ENCODE data around the gene UQCC5. TPM values are rescaled to one million over a fixed set of nuclear protein-coding genes. Genes with fewer than 3 reads are reported as not detected.
A peak's percentile ranks its signal among the peaks of the same experiment; 100 is the strongest.

The UQCC5 gene, protein sequence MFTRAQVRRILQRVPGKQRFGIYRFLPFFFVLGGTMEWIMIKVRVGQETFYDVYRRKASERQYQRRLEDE
- polyA plus RNA-seq (ENCODE audit: insufficient read length in 3 of 3) = 10 to 100 TPM; 15.2 to 17.2 (median 15.2) TPM

DNA sequence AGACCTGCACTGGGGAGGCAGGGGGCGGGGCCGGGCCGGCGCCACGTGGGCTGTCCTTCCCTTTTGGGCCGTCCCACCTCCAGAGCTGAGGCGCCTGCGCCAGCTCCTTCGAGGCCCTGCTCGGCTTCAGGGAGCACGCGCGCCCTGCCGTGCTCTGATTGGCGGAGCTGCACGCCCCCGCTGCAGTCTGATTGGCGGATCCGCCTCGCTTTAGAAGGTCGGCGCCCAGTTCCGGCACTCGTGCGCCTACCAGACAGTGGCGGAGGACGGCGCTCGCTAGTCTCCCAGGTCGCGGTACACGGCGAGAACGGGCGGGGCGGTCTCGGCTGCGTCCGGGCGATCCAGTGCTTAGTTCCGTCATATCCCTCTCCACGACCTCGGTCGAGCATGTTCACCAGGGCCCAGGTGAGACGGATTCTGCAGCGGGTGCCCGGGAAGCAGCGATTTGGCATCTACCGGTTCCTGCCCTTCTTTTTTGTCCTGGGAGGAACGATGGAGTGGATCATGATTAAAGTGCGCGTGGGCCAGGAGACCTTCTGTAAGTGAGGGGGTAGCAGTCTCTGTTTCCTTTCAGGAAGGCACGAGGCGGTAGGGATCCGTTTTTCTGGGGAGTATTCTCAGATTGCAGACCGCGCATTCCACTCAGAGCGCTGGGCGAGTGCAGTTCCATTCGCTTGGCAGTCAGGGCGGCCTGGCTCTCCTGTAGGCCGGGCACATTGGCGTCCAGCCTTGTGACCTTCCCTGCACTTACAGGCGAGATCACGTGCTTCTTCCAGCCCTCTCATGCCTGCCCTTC lies at the start of gene UQCC5:
Gene UQCC5 (plus strand): TSS at position 237 of the 796 bp plus-strand sequence. CDS start 151 bp downstream, at position 388.
- peak; percentile 83 to 95 (median 89) for DNase-seq (ENCODE audit: low read depth in 3 of 3, low spot score in 2 of 3)

DNA sequence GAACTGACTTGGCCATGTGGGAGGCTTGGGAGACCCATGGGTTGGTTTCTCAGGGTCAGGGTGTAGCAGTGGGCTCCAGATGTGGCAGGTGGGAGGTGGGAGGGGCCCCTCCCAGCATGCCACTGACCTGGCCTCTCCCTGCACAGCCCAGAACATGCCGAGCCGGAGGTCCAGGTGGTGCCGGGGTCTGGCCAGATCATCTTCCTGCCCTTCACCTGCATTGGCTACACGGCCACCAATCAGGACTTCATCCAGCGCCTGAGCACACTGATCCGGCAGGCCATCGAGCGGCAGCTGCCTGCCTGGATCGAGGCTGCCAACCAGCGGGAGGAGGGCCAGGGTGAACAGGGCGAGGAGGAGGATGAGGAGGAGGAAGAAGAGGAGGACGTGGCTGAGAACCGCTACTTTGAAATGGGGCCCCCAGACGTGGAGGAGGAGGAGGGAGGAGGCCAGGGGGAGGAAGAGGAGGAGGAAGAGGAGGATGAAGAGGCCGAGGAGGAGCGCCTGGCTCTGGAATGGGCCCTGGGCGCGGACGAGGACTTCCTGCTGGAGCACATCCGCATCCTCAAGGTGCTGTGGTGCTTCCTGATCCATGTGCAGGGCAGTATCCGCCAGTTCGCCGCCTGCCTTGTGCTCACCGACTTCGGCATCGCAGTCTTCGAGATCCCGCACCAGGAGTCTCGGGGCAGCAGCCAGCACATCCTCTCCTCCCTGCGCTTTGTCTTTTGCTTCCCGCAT lies 49.2 kb upstream of the UQCC5 start:
- no peak for DNase-seq (ENCODE audit: low read depth in 3 of 3, low spot score in 2 of 3)

DNA sequence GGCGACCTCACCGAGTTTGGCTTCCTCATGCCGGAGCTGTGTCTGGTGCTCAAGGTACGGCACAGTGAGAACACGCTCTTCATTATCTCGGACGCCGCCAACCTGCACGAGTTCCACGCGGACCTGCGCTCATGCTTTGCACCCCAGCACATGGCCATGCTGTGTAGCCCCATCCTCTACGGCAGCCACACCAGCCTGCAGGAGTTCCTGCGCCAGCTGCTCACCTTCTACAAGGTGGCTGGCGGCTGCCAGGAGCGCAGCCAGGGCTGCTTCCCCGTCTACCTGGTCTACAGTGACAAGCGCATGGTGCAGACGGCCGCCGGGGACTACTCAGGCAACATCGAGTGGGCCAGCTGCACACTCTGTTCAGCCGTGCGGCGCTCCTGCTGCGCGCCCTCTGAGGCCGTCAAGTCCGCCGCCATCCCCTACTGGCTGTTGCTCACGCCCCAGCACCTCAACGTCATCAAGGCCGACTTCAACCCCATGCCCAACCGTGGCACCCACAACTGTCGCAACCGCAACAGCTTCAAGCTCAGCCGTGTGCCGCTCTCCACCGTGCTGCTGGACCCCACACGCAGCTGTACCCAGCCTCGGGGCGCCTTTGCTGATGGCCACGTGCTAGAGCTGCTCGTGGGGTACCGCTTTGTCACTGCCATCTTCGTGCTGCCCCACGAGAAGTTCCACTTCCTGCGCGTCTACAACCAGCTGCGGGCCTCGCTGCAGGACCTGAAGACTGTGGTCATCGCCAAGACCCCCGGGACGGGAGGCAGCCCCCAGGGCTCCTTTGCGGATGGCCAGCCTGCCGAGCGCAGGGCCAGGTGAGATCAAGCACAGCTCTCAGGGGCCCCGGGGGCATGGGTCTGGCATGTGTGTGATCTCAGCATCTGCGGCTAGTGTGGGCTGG lies 48.4 kb upstream of the UQCC5 start:
- no peak for DNase-seq (ENCODE audit: low read depth in 3 of 3, low spot score in 2 of 3)

DNA sequence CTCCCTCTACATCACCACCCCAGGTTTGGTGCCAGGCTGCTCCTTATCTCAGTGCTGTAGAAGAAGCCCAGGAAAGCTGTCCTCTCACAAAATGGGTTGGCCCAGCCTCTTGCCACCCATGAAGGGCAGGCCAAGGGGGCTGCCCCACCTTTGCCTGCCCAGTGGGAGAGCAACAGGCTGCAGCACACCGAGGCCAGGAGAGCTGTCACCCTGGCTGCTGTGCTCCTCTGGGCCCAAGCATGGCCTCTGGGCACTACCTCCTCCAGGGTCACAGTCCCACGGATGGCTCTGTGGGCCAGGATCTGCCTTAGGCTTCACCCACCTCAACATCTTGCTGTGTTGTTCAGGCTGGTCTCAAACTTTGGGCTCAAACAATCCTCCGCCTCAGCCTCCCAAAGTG lies 47.7 kb upstream of the UQCC5 start:
- no peak for DNase-seq (ENCODE audit: low read depth in 3 of 3, low spot score in 2 of 3)

DNA sequence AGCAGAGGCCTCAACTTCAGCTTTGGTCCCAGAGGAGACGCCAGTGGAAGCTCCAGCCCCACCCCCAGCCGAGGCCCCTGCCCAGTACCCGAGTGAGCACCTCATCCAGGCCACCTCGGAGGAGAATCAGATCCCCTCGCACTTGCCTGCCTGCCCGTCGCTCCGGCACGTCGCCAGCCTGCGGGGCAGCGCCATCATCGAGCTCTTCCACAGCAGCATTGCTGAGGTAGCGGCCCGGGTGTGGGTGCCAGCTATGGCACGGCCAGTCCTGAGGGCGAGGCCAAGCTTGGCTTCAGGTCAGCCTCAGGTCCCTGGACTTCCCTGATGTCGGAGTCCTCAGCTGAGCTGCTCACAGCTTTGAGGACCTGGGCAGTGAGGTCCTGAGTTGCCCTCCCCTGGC lies 47.0 kb upstream of the UQCC5 start:
- DNase-seq (ENCODE audit: low read depth in 3 of 3, low spot score in 2 of 3) = no peak

DNA sequence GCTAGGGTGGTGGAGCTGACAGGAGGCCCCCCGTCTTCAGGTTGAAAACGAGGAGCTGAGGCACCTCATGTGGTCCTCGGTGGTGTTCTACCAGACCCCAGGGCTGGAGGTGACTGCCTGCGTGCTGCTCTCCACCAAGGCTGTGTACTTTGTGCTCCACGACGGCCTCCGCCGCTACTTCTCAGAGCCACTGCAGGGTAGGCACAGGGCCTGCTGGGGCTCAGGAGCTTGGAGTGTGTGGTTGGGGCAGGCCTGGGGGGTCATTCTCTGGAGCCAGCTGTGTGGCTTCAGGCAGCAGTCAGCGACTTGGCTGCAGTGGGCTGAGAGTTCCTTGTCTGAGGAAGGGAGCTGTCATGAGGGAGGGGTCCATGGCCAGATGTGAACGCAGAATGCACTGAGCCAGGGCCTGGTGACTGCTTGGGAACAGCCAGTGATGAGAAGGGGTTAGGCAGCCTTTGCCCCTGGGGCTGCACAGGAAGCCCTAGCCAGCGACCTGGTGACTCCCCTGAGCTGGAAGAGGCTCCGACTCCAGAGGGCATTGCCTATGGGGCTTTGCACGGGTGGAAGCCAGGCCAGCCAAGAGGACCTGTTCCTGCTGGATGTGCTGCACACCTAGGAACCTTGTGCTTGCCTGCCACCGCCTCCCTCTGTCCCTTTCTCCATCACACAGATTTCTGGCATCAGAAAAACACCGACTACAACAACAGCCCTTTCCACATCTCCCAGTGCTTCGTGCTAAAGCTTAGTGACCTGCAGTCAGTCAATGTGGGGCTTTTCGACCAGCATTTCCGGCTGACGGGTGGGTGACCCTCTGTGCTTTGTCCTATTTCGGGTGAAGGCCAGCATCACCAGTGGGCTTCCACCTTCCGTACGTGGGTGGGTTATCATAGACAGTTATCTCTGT lies 46.1 kb upstream of the UQCC5 start:
- DNase-seq (ENCODE audit: low read depth in 3 of 3, low spot score in 2 of 3) = no peak

DNA sequence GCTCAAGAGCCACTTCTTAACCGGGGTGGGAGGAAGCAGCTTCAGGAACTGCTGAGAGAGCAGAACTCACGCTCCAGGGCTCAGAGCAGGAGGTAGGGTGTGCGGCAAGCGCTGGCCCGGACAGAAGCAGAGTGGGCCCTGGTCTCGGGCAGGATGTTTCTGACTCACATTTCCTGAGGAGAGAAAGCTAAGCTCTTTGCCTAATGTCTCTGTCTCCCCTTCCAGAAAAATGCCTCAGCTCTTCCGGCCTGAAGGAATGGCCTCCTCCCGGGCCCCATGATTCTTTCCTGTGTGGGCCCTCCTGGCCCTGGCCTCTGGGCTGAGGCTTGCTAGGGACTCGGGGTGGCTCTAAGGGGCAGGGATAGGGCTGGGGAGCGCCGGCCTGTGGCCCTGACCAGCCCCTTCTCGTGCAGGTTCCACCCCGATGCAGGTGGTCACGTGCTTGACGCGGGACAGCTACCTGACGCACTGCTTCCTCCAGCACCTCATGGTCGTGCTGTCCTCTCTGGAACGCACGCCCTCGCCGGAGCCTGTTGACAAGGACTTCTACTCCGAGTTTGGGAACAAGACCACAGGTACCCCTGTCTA lies 45.4 kb upstream of the UQCC5 start:
- no peak for DNase-seq (ENCODE audit: low read depth in 3 of 3, low spot score in 2 of 3)

DNA sequence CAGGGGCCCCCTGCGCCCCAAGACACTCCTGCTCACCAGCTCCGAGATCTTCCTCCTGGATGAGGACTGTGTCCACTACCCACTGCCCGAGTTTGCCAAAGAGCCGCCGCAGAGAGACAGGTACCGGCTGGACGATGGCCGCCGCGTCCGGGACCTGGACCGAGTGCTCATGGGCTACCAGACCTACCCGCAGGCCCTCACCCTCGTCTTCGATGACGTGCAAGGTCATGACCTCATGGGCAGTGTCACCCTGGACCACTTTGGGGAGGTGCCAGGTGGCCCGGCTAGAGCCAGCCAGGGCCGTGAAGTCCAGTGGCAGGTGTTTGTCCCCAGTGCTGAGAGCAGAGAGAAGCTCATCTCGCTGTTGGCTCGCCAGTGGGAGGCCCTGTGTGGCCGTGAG lies 44.3 kb upstream of the UQCC5 start:
- DNase-seq (ENCODE audit: low read depth in 3 of 3, low spot score in 2 of 3) = no peak

DNA sequence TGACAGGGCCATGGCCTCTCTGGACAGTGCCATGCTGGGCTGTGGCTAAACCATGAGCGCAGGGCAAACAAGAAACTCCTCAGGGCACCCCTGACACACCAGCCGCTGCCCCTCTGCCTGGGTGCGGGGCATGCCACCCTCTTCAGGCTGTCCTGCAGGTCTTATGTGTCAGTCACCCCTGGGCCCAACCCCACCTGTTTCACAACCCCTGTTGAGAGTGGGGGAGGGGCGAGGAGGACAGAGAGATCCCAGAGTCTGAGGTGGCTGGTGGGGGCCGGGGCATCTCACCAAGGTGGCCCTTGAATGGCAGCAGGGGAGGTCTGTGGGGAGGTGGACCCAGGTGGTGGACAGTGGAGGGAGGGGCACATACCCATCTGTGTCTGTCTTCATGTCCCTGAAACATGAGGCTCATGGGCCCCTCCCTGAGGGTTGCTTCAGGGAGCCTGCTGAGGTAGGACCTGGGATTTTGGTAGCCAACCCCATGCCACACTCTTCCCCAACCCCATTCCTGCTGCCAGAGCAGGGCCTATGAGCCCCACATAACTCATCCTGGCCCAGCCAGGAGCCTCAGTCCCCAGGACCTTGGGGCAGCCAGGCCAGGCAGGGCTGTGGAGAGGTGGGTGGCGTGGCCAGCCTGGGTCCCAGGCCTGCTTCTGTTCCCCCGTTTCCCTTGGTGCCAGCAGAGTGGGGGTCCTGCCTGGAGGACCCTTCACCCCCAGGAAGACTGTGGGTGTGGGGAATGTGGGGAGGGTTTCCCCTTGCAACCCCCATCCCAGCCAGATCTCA lies 43.0 kb upstream of the UQCC5 start:
- no peak for DNase-seq (ENCODE audit: low read depth in 3 of 3, low spot score in 2 of 3)

DNA sequence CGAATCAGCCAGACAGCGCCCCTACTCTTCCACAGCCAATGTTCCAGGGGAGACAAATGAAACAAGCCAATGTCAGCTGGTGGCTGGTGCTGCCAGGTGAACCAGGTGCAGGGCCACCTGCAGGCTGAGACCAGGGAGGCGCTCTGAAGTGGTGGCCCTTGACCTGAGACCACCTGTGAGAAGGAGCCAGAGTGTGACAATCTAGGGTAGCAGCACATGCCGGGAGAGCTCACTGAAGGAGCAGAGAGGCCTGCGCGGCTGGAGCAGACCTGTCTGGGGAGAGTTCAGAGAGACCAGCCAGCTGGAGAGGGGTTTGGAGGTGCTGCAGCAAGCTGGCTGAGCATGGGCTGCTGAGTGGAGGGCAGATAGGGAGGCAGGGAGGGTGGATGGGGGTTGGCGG lies 42.0 kb upstream of the UQCC5 start:
- DNase-seq (ENCODE audit: low read depth in 3 of 3, low spot score in 2 of 3) = no peak

DNA sequence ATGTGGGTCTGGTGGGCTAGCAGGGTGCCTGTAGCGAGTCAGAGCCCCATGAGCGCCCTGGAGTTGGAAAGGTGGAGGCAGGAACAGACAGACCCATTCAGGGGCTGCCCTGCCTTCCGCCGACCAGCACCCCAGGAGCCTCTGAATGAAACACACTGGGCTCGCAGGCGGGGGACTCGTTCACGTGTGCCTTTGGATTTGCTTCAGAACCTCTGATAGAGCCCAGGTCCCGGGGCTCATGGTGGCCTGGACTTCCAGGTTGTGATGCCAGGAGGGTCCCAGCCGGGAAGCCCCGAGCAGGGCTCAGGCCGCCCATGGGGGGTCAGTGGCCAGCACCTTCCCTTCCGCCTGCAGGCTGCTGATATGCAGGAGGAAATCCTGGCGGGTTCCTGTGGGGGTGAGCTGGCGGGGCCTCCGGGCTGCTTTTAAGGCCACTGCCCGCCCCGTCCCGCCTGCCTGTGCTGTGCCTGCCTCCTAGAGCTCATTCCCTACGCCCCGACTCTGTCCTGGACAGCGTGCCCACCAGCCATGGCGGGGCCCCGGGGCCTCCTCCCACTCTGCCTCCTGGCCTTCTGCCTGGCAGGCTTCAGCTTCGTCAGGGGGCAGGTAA lies 41.4 kb upstream of the UQCC5 start, which contains the start of gene STAB1:
Gene STAB1 (plus strand): TSS at position 453 of the 610 bp plus-strand sequence. CDS start 76 bp downstream, at position 529.
- no peak for DNase-seq (ENCODE audit: low read depth in 3 of 3, low spot score in 2 of 3)

DNA sequence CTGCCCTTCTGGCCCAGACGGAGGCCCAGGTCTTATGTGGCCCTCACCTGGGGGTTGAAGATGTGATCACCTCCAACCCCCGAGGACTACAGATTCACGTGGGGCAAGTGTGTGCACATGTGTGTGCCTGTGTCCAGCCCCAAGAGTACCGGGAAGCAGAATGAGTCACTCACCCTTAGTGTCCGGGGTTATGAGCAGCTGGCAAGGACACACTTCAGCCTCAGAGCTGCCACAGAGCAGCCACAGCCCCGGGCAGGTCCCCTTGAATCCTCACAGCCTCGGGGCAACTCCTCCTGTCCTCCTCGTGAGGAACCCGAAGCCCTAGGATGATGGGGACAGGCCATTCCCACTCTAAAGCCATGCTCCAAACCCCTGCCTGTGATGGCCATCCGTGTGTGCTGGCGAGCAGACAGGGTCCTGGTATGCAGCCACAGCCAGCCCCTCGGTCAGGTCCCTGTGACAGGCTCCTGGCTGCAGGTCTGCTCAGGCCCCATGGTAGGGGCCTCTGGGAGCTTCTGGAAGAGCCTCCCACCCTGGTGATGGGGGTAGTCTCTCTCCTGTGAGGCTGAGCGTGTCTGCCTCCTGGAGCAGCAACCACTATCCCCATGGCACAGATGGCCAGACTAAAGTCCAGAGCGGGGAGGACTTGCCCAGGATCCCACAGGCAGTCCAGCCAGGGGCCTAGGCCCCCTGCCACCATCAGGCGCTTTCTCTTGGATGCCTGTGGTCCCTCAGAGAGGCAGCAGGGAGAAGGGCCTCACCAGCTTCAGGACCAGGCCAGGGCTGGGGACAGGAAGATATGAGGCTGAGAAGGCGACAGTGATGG lies 40.4 kb upstream of the UQCC5 start:
- DNase-seq (ENCODE audit: low read depth in 3 of 3, low spot score in 2 of 3) = no peak

DNA sequence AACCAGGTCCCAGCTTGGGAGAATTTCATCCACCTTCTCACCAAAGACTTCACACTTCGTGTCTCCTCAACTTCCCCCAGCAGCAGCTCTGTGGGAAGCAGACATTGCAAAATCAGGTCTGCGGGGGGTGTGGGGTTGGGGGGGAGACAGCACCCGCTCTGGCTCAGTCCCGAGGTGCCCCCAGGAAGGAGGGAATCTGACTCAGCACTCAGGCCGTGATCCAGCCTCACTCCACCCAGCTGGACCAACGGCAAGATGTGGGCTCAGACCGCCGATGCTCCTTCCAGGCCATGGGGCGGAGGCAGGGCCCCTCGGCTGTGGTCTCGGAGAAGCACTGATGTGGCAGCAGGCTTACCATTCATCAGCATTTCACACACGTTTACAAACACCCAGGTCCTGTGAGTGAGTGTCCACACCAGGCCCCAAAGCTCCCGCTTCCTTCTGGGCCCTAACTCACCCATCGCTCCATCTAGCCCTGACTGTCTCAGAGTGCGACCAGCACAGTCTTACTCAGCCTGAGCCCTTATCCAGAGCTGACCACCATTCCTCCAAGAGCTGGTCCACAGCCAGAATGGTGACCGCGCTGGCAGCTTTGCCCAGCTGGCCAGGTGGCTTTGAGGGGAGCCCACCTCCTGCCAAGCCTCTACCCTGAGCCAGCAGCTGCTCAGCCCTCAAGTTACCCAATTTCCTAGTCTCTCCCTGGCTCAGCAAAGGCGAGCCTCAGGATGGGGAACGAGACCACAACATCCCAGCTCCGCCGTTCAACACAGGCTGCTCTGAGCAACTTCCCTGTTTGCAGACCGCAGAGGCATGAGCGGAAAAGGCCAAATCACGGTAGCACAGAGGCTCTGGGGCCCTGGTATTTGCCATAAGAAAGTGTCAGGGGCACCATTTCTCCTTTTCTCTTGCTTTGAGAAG lies 38.0 kb upstream of the UQCC5 start:
- no peak for DNase-seq (ENCODE audit: low read depth in 3 of 3, low spot score in 2 of 3)

DNA sequence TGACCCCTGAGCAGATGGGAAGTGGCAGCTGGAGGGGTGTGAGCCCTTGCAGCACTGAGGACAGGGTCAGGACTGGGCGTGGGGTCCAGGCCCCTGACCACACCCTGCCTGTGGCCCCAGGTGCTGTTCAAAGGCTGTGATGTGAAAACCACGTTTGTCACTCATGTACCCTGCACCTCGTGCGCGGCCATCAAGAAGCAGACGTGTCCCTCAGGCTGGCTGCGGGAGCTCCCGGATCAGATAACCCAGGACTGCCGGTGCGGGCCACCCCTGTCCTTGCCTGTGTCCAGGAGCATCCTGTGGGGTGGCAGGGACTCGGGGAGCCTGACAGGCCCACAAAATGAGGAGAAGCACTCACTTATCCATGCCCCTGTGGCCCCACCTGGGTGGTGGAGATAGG lies 35.4 kb upstream of the UQCC5 start:
- DNase-seq (ENCODE audit: low read depth in 3 of 3, low spot score in 2 of 3) = no peak

DNA sequence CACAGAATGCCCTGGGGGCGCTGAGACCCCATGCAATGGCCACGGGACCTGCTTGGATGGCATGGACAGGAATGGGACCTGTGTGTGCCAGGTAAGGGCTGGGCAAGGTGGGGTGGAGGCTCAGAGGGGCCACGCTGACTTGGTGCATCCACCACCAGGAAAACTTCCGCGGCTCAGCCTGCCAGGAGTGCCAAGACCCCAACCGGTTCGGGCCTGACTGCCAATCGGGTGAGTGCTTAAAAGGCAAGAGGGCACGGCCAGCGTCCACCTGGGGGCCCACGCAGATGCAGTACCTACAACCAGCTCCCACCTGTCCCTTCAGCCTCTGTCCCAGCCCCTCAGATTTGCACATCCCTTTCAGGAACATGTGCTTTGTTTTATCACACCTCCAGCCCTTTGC lies 34.4 kb upstream of the UQCC5 start:
- no peak for DNase-seq (ENCODE audit: low read depth in 3 of 3, low spot score in 2 of 3)

DNA sequence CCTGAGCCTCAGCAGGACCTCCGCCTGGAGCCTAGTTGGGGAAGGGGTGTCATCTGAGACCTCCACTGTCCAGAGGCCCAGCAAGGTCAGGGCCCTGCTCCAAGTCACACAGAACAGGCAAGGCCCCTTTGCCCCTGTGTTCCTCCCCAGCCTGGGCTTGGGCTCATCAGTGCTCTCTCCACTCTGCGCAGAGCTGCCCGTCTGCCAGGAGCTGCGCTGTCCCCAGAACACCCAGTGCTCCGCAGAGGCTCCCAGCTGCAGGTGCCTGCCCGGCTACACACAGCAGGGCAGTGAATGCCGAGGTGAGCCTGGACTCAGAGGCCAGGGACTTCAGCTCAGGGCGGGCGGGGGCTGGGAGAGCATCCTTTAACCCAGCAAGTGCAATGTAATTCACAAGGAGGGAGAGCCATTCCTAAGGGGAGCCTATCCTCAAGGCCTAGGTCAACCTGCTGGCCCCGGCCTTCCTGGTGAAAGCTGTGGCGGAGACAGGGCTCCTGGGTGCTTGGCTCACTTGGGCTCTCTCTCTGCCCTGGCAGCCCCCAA lies 33.5 kb upstream of the UQCC5 start:
- DNase-seq (ENCODE audit: low read depth in 3 of 3, low spot score in 2 of 3) = no peak

All from right renal cortex interstitium (tissue), 3 donors.